Fibroblast of lung (primary cell): ENCODE measurements around the gene MTHFSD.

ENCODE experiments used
- CTCF ChIP-seq, 2 donors: IDR thresholded peaks in 1 of 2; conservative IDR thresholded peaks in 1 of 2; 1 replicate in 1 of 2; 2 replicates in 1 of 2; pipeline ENCODE4 v1.5.1; 2011 to 2012; ENCODE audit warnings: low read length in 2 of 2, control low read depth in 1 of 2, inconsistent platforms in 1 of 2, low read depth in 1 of 2, mild to moderate bottlenecking in 1 of 2
- EZH2 ChIP-seq: IDR thresholded peaks from 2 replicates; pipeline ENCODE4 v1.5.1; 2012; ENCODE audit warnings: low read length, control low read depth, mild to moderate bottlenecking; ENCODE audit errors: missing control alignments

DNA sequence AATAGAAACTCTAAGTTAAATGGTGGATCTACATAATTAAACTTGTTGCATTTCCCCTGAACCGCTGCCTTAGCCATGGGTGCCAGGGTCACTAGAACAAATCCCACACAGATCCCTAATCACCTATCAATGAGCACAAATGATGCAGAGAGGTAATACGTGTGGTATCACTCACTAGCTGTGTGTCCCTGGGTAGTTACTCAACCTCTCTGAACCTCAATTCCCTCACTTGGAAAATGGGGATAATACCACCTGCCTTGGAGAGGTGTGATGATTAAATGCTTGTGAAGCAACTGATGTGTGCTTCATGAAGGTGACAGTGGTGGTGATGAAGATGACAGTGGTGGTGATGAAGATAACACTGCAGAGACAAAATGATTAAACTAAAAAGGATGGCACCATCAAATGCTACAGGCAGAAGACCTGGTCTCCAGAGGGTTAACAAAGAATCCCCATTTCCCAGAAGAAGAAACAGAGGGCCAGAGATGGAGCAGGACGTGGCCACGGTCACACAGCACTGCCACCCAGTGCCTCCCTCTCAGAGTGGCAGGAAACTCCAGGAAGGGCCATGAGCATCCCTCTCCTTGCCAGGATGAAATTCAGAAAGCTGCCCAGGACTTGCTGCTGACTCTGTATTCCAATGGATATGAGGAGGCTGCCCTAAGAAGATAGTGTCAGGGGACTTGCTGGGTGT lies 62.6 kb downstream of the MTHFSD start:
- TF ChIP-seq CTCF (conservative IDR thresholded peaks at IDR 0.05 in 1 of 2, IDR thresholded peaks at IDR 0.05 in 1 of 2; ENCODE audit: low read depth in 1 of 2, low read length in 2 of 2) = no peak
- no peak for TF ChIP-seq EZH2
